B cell (primary cell): Measurements from ENCODE around the gene ZC3HAV1. TPM values are rescaled to one million over a fixed set of nuclear protein-coding genes. Genes with fewer than 3 reads are reported as not detected.
A peak's percentile ranks its signal among the peaks of the same experiment; 100 is the strongest.

Experiments
- ATAC-seq: fragments of 200-7000 bp; cut with Tn5 transposase; one replicate; pipeline ENCODE4 v1.10.0; 2021; ENCODE audit warnings: low read depth, mild to moderate bottlenecking, moderate number of reproducible peaks, moderate library complexity
- CTCF ChIA-PET: fragments of 350-600 bp; sonication (Branson Sonifier 250); formaldehyde crosslinking; loops from one replicate; lab custom pipeline; 2021; ENCODE audit warnings: antibody characterized with exemption, inconsistent platforms; lab: Charles Lee
- POLR2A ChIA-PET: fragments of 350-600 bp; sonication (Branson Sonifier 250); formaldehyde crosslinking; loops from one replicate; lab custom pipeline; 2021; ENCODE audit warnings: antibody characterized with exemption; lab: Charles Lee
- DNase-seq: peaks from one replicate; pipeline ENCODE4 v3.0.0; 2013
- H2AFZ ChIP-seq: 2 replicates; pipeline ENCODE4 v1.6.1; 2012; ENCODE audit warnings: mild to moderate bottlenecking, low read depth, low read length; ENCODE audit not compliant: insufficient read depth, poor library complexity, severe bottlenecking
- H3K27ac ChIP-seq, 2 donors: 1 replicate in 1 of 2; 2 replicates in 1 of 2; pipeline ENCODE4 v1.5.1; 2012 to 2013; ENCODE audit warnings: low read length in 2 of 2, mild to moderate bottlenecking in 2 of 2, moderate library complexity in 1 of 2
- H3K27me3 ChIP-seq, 4 experiments: fragments of 200-600 bp in 1 of 4; sonication (generic) in 1 of 4; replicated peaks in 1 of 4; 1 replicate in 2 of 4; 2 replicates in 2 of 4; pipeline versions ENCODE4 v1.6.1 to v1.7.0; 2013 to 2016; ENCODE audit warnings: low read length in 3 of 4, mild to moderate bottlenecking in 2 of 4, mixed read lengths in 1 of 4, moderate library complexity in 1 of 4; ENCODE audit not compliant: insufficient read depth in 4 of 4, control insufficient read depth in 3 of 4; ENCODE audit errors: control extremely low read depth in 1 of 4
- H3K36me3 ChIP-seq, 2 experiments: replicated peaks in 1 of 2; 1 replicate in 1 of 2; 2 replicates in 1 of 2; pipeline versions ENCODE4 v1.6.1 to v1.7.1; 2013; ENCODE audit warnings: low read length in 1 of 2; ENCODE audit not compliant: insufficient read depth in 2 of 2, control insufficient read depth in 1 of 2; ENCODE audit errors: control extremely low read depth in 1 of 2, extremely low read depth in 1 of 2
- H3K4me1 ChIP-seq, 2 donors: fragments of 200-600 bp in 1 of 2; sonication (generic) in 1 of 2; 1 replicate in 1 of 2; 2 replicates in 1 of 2; pipeline versions ENCODE4 v1.5.1 to v1.6.1; 2013 to 2017; ENCODE audit warnings: low read length in 2 of 2; ENCODE audit not compliant: control insufficient read depth in 2 of 2, insufficient read depth in 2 of 2
- H3K4me2 ChIP-seq: replicated peaks from 2 replicates; pipeline ENCODE3; 2012; ENCODE audit warnings: mild to moderate bottlenecking, low read depth, low read length; ENCODE audit not compliant: poor library complexity, severe bottlenecking
- H3K4me3 ChIP-seq, 5 experiments: fragments of 200-600 bp in 1 of 5; sonication (generic) in 1 of 5; 1 replicate in 3 of 5; 2 replicates in 2 of 5; pipeline versions ENCODE4 v1.5.1 to v1.7.0; 2011 to 2016; ENCODE audit warnings: low read length in 4 of 5, mild to moderate bottlenecking in 4 of 5, low read depth in 2 of 5, control low read depth in 1 of 5, moderate library complexity in 1 of 5; ENCODE audit not compliant: insufficient read depth in 1 of 5; ENCODE audit errors: control extremely low read depth in 1 of 5, extremely low read depth in 1 of 5
- H3K79me2 ChIP-seq: fragments of 200-600 bp; sonication (generic); one replicate; pipeline ENCODE4 v1.6.0; 2016; ENCODE audit warnings: low read length; ENCODE audit not compliant: control insufficient read depth, insufficient read depth
- H3K9ac ChIP-seq: fragments of 200-600 bp; sonication (generic); 2 replicates; pipeline ENCODE4 v1.6.1; 2017; ENCODE audit warnings: mild to moderate bottlenecking, low read length, moderate library complexity
- H3K9me3 ChIP-seq, 3 donors: one replicate each; pipeline versions ENCODE4 v1.6.1 to v1.7.1; 2013; ENCODE audit warnings: low read length in 2 of 3; ENCODE audit not compliant: control insufficient read depth in 2 of 3, insufficient read depth in 1 of 3; ENCODE audit errors: control extremely low read depth in 1 of 3
- H4K20me1 ChIP-seq: 2 replicates; pipeline ENCODE4 v1.6.0; 2012; ENCODE audit warnings: mild to moderate bottlenecking, low read length; ENCODE audit not compliant: insufficient read depth, control insufficient read depth, poor library complexity, severe bottlenecking
- H3K27ac Mint-ChIP-seq: one replicate; pipeline ENCODE4 v1.8.0; 2021; ENCODE audit warnings: mixed read lengths
- H3K27me3 Mint-ChIP-seq: one replicate; pipeline ENCODE4 v1.8.0; 2021; ENCODE audit warnings: mixed read lengths
- H3K4me1 Mint-ChIP-seq: one replicate; pipeline ENCODE4 v1.8.0; 2021; ENCODE audit warnings: mixed read lengths
- H3K4me3 Mint-ChIP-seq: one replicate; pipeline ENCODE4 v1.8.0; 2021; ENCODE audit warnings: mixed read lengths
- H3K9me3 Mint-ChIP-seq: one replicate; pipeline ENCODE4 v1.8.0; 2022; ENCODE audit warnings: mixed read lengths; ENCODE audit not compliant: insufficient read depth
- CTCF ChIP-seq: fragments of 200-600 bp; IDR thresholded peaks from one replicate; pipeline ENCODE4 v1.8.0; 2022; ENCODE audit warnings: antibody characterized with exemption, mild to moderate bottlenecking
- EZH2 ChIP-seq: IDR thresholded peaks from 2 replicates; pipeline ENCODE4 v1.6.1; 2012; ENCODE audit warnings: borderline replicate concordance, low read depth, mild to moderate bottlenecking, moderate library complexity, low read length; ENCODE audit not compliant: insufficient read depth, poor library complexity, severe bottlenecking
- WGBS: methylation state at CpG from one replicate; pipeline ENCODE4 v1.1.5; 2013; ENCODE audit warnings: missing lambda C conversion rate; ENCODE audit not compliant: insufficient coverage; 5-methylcytosine and 5-hydroxymethylcytosine counted together
- intact Hi-C: fragments of 100-400 bp; cut with micrococcal nuclease; formaldehyde crosslinking; loops from one replicate; pipeline ENCODE4 v1.10.0; 2022
- polyA plus RNA-seq: library from polyadenylated mRNA; depleted of rRNA; stranded (reverse); fragments of >200 nt; gene quantifications from 2 replicates; pipeline ENCODE4 v1.2.3, GENCODE V29; 2012
- total RNA-seq, 2 donors: library from RNA; stranded (reverse); fragments of 120-200 nt in 1 of 2; gene quantifications; 1 replicate in 1 of 2; 2 replicates in 1 of 2; pipeline versions ENCODE4 v1.2.3 to v1.2.4, GENCODE V29; 2013 to 2022

The ZC3HAV1 gene
- total and polyA plus RNA-seq, 2 donors (not counting 1 experiment from before 2014, with no cell fraction given), result 45.9 to 101 TPM

GRCh38 chr7:139047970-139048369 is 61.5 kb downstream of the ZC3HAV1 start:
- no peak for DNase-seq
- peaks cover 4% of the 10 kb centered on the region for H3K79me2 ChIP-seq
- intact Hi-C loops, result loop anchor here (5.0 kb wide), 1 partner anchor 49 kb away; no protein-coding TSS in a partner anchor
- ChIA-PET POLR2A (no interaction called here), CTCF (no interaction called here)
- Mint-ChIP-seq H3K9me3 (no peaks in the 10 kb centered on the region), H3K4me3 (no peak overlapping the region), H3K4me1 (peaks cover 29% of the 10 kb centered on the region), H3K27me3 (no peaks in the 10 kb centered on the region), H3K27ac (no peak overlapping the region)
- no peaks in the 10 kb centered on the region for H3K27me3 ChIP-seq
- no peak overlapping the region for H3K4me3 ChIP-seq
- H3K4me2 ChIP-seq, result no peak overlapping the region
- peaks cover 20 to 57% of the 10 kb centered on the region in 2 experiments for H3K36me3 ChIP-seq
- no peak overlapping the region for H3K27ac ChIP-seq
- peaks cover 23 to 24% of the 10 kb centered on the region in 2 donors for H3K4me1 ChIP-seq
- no peak for ATAC-seq
- no CpG with 5 or more reads among the region's 3 CpGs for WGBS
- H2AFZ ChIP-seq, result no peak overlapping the region
- TF ChIP-seq EZH2 (no peak), CTCF (no peak)
- H3K9me3 ChIP-seq, result no peaks in the 10 kb centered on the region
- H3K9ac ChIP-seq, result no peak overlapping the region
- peaks cover 16% of the 10 kb centered on the region for H4K20me1 ChIP-seq

- peaks cover 19 to 40% of the 10 kb centered on the region in 2 experiments for H3K36me3 ChIP-seq
- Mint-ChIP-seq H3K4me1 (peaks cover 37% of the 10 kb centered on the region), H3K27me3 (no peaks in the 10 kb centered on the region), H3K4me3 (no peak overlapping the region), H3K9me3 (no peaks in the 10 kb centered on the region), H3K27ac (peak overlapping the region; percentile 12)
- H3K27ac ChIP-seq, result no peak overlapping the region
- ChIA-PET POLR2A (no interaction called here), CTCF (interaction anchor here (1.2 kb wide), 1 partner anchor 80 kb away, joined by 3 read pairs; no protein-coding TSS in a partner anchor)
- H2AFZ ChIP-seq, result no peak overlapping the region
- H3K4me2 ChIP-seq, result no peak overlapping the region
- H3K4me3 ChIP-seq, result no peak overlapping the region
- peaks cover 11% of the 10 kb centered on the region for H4K20me1 ChIP-seq
- ATAC-seq (no peak), DNase-seq (no peak)
- no CpG with 5 or more reads among the region's 6 CpGs for WGBS
- TF ChIP-seq EZH2, result no peak
- TF ChIP-seq CTCF, result no peak
- H3K79me2 ChIP-seq, result no peaks in the 10 kb centered on the region
- H3K9me3 ChIP-seq, result no peaks in the 10 kb centered on the region
- intact Hi-C loops, result loop anchor here (5.0 kb wide), 1 partner anchor 51 kb away; no protein-coding TSS in a partner anchor
- no peak overlapping the region for H3K9ac ChIP-seq
- peaks cover 23 to 31% of the 10 kb centered on the region in 2 donors for H3K4me1 ChIP-seq
- no peaks in the 10 kb centered on the region for H3K27me3 ChIP-seq
Observed at GRCh38 chr7:139046143-139046542, 63.4 kb downstream of the ZC3HAV1 start.
